ENCODE measurements around the gene ARHGAP44.
"Not testable (repeated sequence)": the region's sequence is repeated elsewhere in the genome, so short reads cannot be mapped to it uniquely, and the experiment has no call there.

ARHGAP44 gene

DNA sequence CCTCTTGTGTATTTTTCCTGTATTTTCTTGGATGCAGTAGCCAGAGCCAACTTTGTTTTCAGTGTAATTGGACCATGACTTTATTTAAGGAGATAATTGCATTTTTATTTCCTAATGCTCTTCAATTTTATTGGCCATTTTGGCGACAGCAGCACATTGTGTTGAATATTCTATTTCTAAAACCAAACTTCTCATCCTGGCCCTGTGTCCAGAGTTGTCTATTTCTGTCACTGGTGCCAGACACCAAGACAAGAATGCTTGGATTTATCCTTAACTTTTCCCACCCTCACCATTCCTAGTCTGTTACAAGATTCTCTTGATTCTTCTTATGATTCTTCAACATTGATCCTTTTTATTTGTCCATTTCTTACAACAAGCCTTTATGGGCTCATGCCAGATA lies 37.1 kb downstream of the ARHGAP44 start:
- DNase-seq, result no peak

DNA sequence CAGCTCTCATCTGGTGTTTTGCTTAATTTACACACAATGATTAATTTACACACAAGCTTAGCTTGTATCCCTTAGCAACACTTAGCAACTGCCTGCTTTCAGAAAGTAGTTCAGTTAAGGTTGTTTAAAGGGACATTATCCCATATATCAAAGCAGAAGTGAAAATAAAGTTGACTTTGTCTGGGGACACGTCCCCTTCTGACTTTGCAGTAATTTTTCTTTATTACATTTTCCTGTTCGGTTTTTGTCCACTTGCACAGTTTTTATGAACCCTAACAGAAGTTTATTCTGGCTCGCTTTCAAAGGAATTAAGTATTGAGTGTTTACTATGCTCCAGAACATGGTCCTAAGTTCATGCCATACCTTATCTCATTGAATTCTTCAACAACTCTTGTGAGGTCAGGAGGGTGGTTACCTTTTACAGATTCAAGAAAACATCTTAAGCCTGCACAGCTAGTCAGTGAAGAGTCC lies 41.5 kb downstream of the ARHGAP44 start:
- no peak for DNase-seq

DNA sequence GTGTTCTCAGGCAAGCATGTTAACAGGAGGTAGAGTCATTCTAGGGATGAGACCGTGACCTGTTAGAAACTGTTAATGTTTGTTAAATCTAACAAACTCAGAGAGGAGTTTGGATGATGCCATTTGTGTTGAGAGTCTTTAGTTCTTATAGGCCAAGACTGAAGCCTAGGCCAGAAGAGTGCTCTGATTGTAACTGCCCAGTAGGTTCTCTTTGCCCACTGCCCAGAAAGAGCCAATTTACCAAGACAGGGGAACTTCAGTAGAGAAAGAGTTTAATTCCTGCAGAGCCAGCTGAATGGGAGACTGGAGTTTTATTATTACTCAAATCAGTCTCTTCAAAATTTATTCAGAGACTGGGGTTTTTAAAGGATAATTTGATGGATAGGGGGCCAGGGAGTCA lies 42.5 kb downstream of the ARHGAP44 start:
- no peak for DNase-seq

DNA sequence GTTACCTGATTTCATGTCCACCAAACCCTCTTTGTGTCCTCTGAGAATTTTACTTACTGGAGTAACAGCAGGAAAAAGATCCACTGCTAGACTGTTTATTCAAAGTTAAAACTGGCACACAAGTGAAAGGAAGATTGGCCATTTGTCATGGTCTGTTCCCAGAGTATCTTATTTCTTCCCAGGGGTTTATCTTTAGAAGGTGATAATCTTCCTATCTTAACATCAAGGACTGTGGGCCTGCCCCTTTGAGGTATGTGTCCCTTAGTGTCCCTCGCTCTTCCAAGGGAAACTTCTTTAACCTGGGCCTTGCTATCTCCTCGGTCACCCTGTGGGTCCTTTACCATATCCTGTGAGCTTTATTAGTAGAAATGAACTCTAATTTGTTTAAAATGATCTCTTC lies 49.7 kb downstream of the ARHGAP44 start:
- no peak for DNase-seq

DNA sequence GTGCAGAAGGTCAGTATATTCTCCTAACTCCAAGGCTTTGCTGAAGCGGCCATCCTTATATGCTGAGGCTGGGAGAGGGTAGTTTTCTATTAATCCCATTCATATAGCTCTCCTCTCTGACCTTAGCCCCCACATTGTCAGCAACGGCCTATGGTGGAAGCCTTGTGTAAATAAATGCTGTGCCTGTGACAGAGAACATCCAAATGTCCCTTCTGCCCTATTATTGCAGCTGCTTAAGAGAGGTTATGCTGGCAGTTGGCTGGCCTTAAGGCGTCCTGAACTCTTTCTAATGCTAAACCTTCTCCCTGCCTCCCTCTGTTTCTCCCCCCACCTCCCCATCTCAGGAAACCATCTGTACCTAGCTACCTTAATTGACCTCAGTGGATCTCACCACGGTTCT lies 53.6 kb downstream of the ARHGAP44 start:
- no peak for DNase-seq

DNA sequence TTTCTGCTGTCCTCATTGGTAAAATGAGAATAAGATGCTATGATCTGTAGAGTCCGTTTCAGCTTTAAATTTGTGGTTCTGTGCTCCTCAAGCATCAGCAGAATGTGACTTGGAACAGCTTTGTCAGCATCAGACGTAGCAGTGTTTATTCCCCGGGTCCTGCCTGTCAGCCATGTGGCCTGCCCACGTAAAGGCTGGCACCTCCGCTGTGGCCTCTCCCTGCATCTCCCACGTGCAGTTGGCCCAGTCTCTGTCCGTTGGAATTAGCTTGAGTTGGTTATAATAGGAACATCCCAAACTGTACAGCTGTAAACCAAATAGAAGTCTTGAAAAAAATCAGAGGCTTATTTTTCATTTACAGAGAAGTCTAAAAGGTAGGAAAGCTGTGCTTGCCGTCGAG lies 61.7 kb downstream of the ARHGAP44 start:
- no peak for DNase-seq

DNA sequence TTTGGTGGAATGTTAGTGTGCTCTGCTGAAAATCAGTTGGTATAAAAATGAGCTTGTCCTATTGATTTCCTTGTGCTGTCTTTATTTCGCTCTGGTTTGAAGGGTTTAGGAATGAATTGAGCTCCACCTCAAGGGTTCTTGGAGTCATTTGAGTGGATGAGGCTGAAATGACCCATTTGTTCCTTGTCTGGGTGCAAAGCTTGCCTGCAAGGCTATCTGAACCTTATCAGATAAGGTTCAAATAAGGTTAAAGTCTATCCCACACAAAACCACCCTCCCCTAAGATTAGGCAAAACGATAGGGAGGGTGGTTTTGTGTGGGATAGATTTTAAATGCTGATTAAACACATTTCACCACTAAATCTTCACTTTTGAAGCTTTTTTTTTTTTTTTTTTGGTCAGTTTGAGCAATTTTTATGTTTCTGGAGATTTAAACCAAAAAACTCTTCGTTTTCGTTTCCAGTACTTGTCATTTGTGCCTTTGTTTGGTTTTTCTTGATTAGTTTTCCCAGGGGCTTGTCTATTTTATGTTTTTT lies 62.7 kb downstream of the ARHGAP44 start:
- no peak for DNase-seq

DNA sequence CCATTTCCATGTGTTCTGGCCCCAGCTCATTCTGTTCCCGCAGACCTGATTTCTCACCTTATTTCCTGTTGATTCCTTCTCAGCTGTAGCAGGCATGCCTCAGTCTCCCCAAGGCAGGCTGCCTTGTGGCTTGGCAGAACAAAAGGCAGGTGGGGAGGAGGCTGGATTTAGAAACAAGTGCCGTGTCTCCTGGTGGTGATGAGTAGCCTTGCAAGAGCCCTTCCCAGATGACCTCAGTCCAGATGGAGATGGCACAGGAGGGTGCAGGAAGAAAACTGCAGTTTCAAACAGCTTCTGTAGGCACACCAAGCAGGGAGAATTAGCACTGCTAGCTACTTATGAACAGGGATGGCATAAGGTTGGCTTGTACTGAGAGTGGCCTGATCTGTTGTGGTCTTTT lies 64.6 kb downstream of the ARHGAP44 start:
- no peak for DNase-seq

DNA sequence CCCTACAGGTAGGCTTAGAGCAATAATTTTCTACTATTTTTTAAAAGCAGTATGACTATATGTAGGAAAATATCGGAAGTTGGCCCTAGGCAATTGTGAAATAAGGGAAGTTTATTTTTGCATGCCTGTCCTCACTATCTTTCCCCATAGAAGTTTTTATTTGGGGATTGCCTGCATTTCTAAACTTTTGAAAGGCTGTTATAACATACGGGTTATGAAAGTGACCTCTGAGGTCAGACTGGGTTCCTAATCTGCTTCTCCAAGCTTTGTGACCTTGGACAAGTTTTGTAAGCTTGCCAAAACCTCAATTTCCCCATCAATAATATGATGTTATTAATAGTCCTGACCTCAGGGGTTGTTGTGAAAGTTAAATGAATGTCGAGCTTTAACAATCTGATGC lies 67.1 kb downstream of the ARHGAP44 start:
- DNase-seq, result peak; percentile 73

DNA sequence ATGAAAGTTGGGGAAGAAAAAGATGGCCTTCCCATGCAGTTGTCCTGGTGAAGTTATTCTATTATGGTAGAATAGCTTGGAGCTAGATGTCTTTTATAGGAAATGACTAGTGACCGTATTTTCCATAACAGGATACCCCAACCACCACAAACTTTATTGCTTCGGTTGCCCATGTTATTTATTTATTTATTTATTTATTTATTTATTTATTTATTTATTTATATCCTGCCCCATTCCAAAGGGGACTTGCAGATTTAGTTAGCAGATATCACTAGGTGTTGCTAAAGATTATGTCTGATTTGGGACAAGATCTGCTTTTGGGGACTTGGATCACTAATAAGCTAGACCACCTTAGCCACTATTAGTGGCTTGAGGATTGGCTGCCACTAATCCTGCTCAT lies 68.3 kb downstream of the ARHGAP44 start:
- DNase-seq, result no peak

DNA sequence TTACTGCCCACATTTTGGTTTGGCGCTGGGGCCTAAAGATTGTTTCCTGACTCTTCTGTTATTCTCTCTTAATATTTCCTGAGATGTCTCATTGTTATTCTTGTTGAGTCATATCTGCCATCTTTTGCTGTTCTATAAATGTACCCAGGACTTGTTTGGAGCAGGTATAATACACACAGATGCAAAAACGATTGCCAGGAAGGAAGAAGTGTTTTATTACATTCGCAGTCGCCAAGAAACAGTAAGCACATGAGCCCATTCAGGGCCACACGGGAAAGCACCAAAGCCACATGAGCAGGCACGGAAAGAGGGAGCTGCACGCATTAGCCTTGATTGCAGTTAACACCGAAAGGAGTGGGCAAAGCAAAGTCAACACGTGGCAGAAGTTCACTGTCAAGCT lies 70.2 kb downstream of the ARHGAP44 start:
- no peak for DNase-seq

DNA sequence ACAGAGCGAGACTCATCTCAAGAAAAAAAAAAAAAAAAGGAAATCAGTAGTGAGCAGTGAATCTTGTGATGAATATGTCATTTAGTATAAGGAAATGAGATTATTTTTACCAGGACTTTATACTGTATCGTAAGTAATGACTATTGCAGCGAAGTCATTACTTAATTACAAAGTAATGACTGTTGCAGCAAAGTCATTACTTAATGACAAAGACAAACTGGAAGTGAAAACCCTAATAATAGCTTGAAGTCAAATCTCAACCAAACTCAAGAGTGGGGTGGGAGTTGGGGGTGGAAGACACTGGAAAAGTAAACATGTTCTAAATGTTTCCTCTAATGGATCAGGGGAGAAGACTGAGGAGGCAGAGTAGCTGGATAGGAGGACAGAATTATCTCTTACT lies 76.5 kb downstream of the ARHGAP44 start:
- DNase-seq, result no peak

DNA sequence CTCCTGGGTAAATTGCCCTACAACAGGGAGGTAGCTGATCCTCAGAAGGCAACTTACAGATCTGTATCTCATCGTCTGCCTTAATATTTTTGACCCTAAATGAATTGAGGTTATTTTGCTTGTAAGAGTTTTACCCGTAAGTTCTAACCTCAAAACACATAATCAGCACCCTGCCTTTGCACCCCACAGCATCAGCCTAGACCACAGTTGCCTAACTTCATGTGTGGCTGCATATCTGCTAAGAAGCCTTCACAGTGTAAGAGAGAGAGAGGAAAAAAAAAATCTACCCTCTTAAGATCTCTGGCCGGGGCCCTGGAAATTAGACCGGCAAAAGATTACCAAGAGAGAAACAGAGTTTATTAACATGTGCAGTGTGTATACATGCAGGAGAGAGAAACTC lies 76.9 kb downstream of the ARHGAP44 start:
- DNase-seq, result no peak

DNA sequence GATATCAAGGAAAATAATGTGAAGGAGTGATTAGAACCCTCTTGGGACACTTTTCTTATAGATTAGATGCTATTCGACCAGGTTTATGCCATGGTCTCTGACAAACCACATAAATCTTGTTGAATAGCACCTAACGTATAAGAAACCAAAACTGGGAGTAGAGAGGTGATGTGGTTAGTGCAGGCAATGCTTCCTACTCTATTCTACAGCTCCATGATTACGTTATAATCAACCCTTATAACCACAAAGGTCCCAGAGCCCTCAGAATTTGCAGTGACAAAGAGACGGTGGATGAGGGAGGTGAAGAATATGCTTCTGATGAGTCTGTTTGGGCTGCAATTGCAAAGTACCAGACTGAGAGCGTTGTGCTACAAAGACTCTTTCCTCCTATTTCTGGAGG lies 78.4 kb downstream of the ARHGAP44 start:
- no peak for DNase-seq

DNA sequence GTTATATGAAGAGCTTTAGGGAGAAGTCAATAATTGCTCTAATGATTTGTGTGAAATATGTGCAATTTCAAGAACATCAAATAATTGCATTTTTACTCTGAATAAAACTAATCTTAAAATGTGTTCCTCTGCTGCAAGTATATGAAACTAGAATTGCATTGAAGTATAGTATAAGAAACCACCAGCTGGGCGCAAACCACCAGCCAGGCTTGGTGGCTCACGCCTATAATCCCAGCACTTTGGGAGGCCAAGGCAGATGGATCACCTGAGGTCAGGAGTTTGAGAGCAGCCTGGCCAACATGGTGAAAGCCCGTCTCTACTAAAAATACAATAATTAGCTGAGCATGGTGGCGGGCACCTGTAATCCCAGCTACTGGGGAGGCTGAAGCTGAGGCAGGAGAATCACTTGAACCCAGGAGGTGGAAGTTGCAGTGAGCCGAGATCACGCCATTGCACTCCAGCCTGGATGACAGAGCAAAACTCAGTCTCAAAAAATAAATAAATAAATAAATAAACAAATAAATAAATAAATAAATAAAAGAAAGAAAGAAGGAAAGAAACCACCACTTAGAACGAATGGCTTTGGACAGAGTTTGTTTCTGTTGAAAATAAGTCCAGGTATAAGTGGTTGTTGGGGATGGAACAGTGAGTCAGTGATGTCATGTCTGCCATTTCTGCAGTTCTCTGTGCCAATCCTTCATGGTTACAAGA lies 84.3 kb downstream of the ARHGAP44 start:
- DNase-seq, result not testable (repeated sequence)

DNA sequence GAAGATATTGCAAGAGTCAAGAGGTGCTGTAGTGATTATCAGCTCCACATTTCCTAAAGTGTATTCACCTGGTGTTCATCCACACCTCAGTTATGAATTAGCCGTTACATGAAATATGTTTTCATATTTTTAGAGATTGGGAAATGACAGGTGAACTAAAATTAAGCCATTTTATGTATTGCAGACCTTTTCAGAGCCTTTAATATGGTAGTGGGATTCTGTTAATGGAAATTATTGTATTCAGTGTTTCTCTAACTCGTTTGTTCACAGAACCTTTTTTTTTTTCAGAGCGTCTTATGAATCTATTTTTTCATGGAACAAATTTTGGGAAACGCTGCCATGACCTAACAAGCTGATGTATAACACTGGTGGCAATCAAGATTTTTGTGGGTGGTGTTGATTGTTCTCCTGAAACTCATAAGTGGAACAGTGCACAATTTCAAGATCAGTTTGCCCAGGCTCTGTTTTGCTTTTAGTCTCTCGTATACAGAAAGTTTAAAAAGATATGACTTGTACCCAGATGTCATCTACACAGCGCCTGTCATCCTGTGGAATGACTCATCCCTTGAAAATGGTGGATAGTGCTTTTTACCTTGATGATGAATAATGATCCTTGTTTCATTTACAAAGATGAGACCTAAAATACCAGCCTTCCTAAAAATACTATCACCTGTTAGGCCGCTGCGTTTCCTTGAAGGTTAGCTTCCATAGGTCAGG lies 88.8 kb downstream of the ARHGAP44 start:
- DNase-seq, result no peak

DNA sequence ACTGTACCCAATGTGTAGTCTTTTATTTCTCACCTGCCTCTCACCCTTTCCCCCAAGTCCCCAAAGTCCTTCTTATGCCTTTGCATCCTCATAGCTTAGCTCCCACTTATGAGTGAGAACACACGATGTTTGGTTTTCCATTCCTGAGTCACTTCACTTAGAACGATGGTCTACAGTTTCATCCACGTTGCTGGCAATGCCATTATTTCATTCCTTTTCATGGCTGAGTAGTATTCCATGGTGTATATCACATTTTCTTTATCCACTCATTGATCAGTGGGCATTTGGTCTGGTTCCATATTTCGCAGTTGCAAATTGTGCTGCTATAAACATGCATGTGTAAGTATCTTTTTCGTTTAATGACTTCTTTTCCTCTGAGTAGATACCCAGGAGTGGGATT lies 89.8 kb downstream of the ARHGAP44 start:
- DNase-seq, result not testable (repeated sequence)

DNA sequence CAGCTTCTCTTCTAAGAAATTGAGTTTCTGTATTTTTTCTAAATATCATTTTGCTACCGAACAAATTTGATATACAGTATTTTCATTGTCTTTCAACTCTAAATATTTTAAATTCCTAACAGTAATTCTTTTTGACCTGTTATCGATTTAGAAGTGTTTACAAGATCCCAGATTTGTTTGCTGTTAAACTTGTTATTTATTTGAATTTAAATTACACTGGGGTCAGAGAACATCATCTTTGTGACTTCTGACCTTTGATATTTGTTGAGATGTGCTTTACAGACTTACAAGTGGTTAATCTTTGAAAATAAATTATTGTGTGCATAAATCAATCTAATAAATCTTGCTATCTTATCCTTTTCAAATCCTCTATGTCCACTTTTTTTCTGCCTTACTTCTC lies 94.2 kb downstream of the ARHGAP44 start:
- no peak for DNase-seq

DNA sequence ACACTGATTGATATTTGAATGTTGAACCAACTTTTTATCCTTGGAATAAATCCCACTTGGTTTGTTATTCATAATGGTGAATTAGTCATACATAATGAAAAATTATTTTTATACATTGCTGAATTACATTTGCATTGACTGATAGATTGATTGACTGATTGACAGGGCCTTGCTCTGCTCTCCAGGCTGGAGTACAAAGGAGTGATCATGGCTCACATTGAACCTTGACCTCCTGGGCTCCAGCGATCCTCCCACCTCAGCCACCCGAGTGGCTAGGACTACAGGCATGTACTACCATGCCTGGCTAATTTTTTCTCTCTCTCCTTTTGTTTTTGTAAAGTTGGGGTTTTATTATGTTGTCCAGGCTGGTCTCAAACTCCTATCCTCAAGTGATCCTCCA lies 97.8 kb downstream of the ARHGAP44 start:
- no peak for DNase-seq

DNA sequence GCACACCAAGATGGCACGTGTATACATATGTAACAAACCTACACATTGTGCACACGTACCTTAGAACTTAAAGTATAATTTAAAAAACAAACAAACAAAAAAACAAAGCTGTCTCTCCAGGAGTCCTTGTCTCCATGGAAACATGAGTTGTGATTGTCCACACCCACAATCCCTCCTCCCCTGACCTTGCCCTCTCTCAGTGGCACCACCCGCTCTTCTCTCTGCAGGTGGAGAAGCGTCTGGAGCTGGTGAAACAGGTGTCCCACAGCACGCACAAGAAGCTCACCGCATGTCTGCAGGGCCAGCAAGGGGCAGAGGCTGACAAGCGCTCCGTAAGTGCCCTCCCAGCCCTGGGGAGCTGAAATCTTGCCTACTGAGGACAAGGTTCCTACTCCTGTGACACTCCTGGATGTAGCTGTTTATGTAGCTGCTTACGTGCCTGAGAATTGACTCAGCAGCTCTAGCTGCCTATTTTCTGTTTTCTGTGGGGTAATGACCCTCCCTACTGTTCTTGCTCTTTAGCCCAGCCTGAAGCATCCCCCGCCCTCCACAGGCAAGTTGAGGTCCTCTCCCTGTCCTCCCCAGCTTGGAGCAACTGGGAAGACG lies 107.0 kb downstream of the ARHGAP44 start:
- DNase-seq, result no peak

DNA sequence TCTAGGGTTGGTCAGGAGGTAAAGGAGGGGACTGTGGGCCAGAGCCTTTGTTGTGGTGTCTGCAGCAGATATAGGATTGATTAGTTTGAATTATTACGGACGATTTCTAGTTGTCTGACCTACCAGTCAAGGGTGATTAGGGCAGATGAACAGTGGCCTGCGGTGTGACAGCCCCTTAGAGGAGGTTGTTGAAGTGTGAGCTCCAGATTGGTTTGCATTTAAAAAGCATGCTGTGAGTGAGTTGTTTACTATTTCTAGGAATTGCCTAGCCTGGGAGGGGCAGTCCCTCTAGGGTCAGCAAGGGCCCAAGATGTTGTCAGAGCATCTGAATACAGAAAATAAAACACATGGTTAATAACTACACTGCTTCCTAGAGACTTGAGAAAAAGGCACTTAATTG lies 108.8 kb downstream of the ARHGAP44 start:
- no peak for DNase-seq

DNA sequence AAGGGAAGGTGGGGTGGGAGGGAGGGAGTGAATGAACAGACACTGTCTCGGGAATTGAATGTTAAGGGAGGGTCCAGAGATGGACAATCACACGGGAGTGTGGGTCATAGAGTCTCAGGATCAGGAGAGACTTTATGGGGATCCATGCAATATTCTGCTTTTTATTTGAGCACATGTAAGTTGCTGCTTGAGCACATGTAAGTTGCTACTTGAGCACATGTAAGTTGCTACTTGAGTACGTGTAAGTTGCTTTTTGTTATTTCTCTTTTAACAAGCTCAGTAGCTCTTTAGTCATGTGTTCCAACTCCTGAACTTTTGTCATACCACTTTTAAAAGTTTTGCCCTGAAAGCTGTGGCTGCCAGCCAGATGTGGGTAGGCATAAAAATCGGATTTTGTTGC lies 110.3 kb downstream of the ARHGAP44 start:
- no peak for DNase-seq

DNA sequence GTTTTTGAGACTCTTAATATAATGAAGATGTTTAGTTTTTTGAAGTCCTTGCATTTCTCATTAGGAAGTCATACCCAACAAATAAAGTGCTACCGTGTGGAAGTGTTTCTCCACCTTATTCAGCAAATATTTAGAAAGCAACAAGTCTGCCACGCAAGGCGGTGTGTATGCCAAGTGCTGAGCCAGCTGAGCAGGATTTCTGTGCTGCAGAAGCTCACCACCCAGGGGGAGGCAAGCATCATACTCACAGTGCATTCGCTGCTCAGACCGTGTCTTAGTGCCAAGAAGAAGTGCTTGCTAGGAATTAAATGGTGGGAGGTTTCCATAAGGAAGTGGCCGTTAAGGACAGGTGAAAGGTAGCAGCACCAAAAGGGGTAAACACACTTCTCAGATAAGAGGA lies 111.2 kb downstream of the ARHGAP44 start:
- DNase-seq, result no peak

DNA sequence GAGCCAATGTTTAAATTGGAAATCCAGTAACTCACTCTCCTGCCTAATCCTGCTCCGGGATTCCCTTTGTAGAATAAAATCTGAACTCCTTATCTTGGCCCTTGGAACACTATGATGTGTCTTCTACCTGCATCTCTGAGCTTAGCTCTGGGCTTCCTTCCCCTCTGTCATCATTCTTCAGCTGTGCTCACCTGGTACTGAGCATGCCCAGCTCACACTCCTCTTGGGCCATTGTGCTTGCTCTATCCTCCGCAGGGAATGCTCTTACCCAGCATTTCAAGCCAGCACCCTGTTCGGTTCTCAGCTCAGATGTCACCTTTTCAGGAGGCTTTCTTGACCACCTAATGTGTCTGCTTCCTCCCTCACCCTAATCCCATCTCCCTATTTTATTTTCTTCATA lies 112.7 kb downstream of the ARHGAP44 start:
- DNase-seq, result no peak

Measured in suppressor macrophage treated with lipopolysaccharide for 4 hours (primary cell).